ENCODE measurements around the gene PLXNB3. TPM values are rescaled to one million over a fixed set of nuclear protein-coding genes. Genes with fewer than 3 reads are reported as not detected.

PLXNB3 gene
- total RNA-seq, 1 experiment from 2014 or later = 41.4 TPM

- no TSS peak for BruUV-seq (replicated peaks)
- TF ChIP-seq CTCF (conservative IDR thresholded peaks at IDR 0.05) (no peak), EZH2 (IDR thresholded peaks at IDR 0.05; ENCODE audit: low read depth) (no peak)
- Histone ChIP-seq H3K4me3 (no peak overlapping the region), H3K27ac (no peak overlapping the region), H3F3A (ENCODE audit: insufficient read depth, low read depth) (peaks cover 5% of the 10 kb centered on the region; the same call in 1 of the 2 replicates), H2AFZ (no peak overlapping the region), H3K9me2 (ENCODE audit: insufficient read depth) (no peaks in the 10 kb centered on the region), H3K9me3 (ENCODE audit: insufficient read depth, low read depth) (no peaks in the 10 kb centered on the region), H3K4me1 (replicated peaks; ENCODE audit: insufficient read depth) (no peaks in the 10 kb centered on the region), H3K36me3 (ENCODE audit: low read depth) (no peaks in the 10 kb centered on the region), H4K20me1 (ENCODE audit: insufficient read depth) (no peaks in the 10 kb centered on the region), H3K27me3 (ENCODE audit: insufficient read depth, low read depth) (no peaks in the 10 kb centered on the region), H3K79me2 (ENCODE audit: low read depth) (no peaks in the 10 kb centered on the region), H3K4me2 (no peak overlapping the region)
- ChIA-PET CTCF (no interaction called here), POLR2A (ENCODE audit: unreplicated experiment) (no interaction called here)
- intact Hi-C loops (cut with micrococcal nuclease; ENCODE audit: unreplicated experiment) = no loop called here
- DNase-seq = no peak
These were observed 38.5 kb downstream of the PLXNB3 start for GRCh38 chrX:153802513-153803045.

GRCh38 chrX:153803211-153804099 lies 39.4 kb downstream of the PLXNB3 start:
- Histone ChIP-seq H3K36me3 (ENCODE audit: low read depth) (no peaks in the 10 kb centered on the region), H2AFZ (no peak overlapping the region), H3K4me3 (no peak overlapping the region), H3K27ac (no peak overlapping the region), H4K20me1 (ENCODE audit: insufficient read depth) (no peaks in the 10 kb centered on the region), H3K27me3 (ENCODE audit: insufficient read depth, low read depth) (0 out of 2 replicates have a peak, but pooled peaks cover under 1% of the 10 kb centered on the region), H3K4me2 (no peak overlapping the region), H3K79me2 (ENCODE audit: low read depth) (no peaks in the 10 kb centered on the region), H3K9me2 (ENCODE audit: insufficient read depth) (no peaks in the 10 kb centered on the region), H3F3A (ENCODE audit: insufficient read depth, low read depth) (peaks cover 5% of the 10 kb centered on the region; the same call in 1 of the 2 replicates), H3K9me3 (ENCODE audit: insufficient read depth, low read depth) (no peaks in the 10 kb centered on the region), H3K4me1 (replicated peaks; ENCODE audit: insufficient read depth) (no peaks in the 10 kb centered on the region)
- intact Hi-C loops (cut with micrococcal nuclease; ENCODE audit: unreplicated experiment) = no loop called here
- TF ChIP-seq CTCF (conservative IDR thresholded peaks at IDR 0.05) (no peak), EZH2 (IDR thresholded peaks at IDR 0.05; ENCODE audit: low read depth) (no peak)
- DNase-seq = no peak
- ChIA-PET POLR2A (ENCODE audit: unreplicated experiment) (no interaction called here), CTCF (no interaction called here)
- BruUV-seq (replicated peaks) = no TSS peak

- POLR2A ChIA-PET (ENCODE audit: unreplicated experiment) = no interaction called here
- CTCF ChIA-PET = no interaction called here
- H4K20me1 ChIP-seq (ENCODE audit: insufficient read depth) = no peaks in the 10 kb centered on the region
- no peak overlapping the region for H2AFZ ChIP-seq
- intact Hi-C loops (cut with micrococcal nuclease; ENCODE audit: unreplicated experiment) = no loop called here
- 0 out of 2 replicates have a peak, but pooled peaks cover 6% of the 10 kb centered on the region for H3K27me3 ChIP-seq (ENCODE audit: insufficient read depth, low read depth)
- H3K4me1 ChIP-seq (replicated peaks; ENCODE audit: insufficient read depth) = no peaks in the 10 kb centered on the region
- no peak overlapping the region for H3K4me3 ChIP-seq
- no peaks in the 10 kb centered on the region for H3K9me2 ChIP-seq (ENCODE audit: insufficient read depth)
- TF ChIP-seq CTCF (conservative IDR thresholded peaks at IDR 0.05) = no peak
- TF ChIP-seq EZH2 (IDR thresholded peaks at IDR 0.05; ENCODE audit: low read depth) = no peak
- no peak overlapping the region for H3K27ac ChIP-seq
- BruUV-seq (replicated peaks) = no TSS peak
- H3F3A ChIP-seq (ENCODE audit: insufficient read depth, low read depth) = peaks cover 4% of the 10 kb centered on the region; the same call in 1 of the 2 replicates
- H3K4me2 ChIP-seq = no peak overlapping the region
- no peaks in the 10 kb centered on the region for H3K79me2 ChIP-seq (ENCODE audit: low read depth)
- H3K36me3 ChIP-seq (ENCODE audit: low read depth) = no peaks in the 10 kb centered on the region
- no peak for DNase-seq
- H3K9me3 ChIP-seq (ENCODE audit: insufficient read depth, low read depth) = no peaks in the 10 kb centered on the region
These were observed 40.1 kb downstream of the PLXNB3 start for GRCh38 chrX:153804100-153804595.
